Skin epidermis (tissue), 12 donors: ENCODE measurements around the gene BNIP5.

Experiments
- H3K27ac ChIP-seq, 21 experiments: fragments of 200-600 bp; sonication (generic) in 11 of 21; one replicate each; pipeline ENCODE4 v1.5.0; 2020; ENCODE audit warnings: mild to moderate bottlenecking in 3 of 21, inconsistent platforms in 2 of 21, moderate library complexity in 2 of 21
- H3K4me3 ChIP-seq, 7 experiments: fragments of 200-600 bp; sonication (generic) in 2 of 7; one replicate each; pipeline ENCODE4 v1.5.0; 2020; ENCODE audit warnings: inconsistent platforms in 2 of 7, mild to moderate bottlenecking in 2 of 7, moderate library complexity in 1 of 7

BNIP5 gene

GRCh38 chr6:36305885-36306284 lies 30.8 kb downstream of the BNIP5 start:
- H3K4me3 ChIP-seq: no peak overlapping the region
- H3K27ac ChIP-seq: no peak overlapping the region

GRCh38 chr6:36302227-36302976 lies 34.3 kb downstream of the BNIP5 start:
- no peak overlapping the region for H3K27ac ChIP-seq
- H3K4me3 ChIP-seq: no peak overlapping the region

GRCh38 chr6:36301781-36302180 lies 34.9 kb downstream of the BNIP5 start:
- H3K4me3 ChIP-seq: no peak overlapping the region
- no peak overlapping the region for H3K27ac ChIP-seq

- Histone ChIP-seq H3K27ac (no peak overlapping the region), H3K4me3 (no peak overlapping the region)
Observed at GRCh38 chr6:36301085-36301658, 35.5 kb downstream of the BNIP5 start.

GRCh38 chr6:36298027-36298426 lies 38.7 kb downstream of the BNIP5 start:
- Histone ChIP-seq H3K27ac (no peak overlapping the region), H3K4me3 (no peak overlapping the region)

- Histone ChIP-seq H3K27ac (peak overlapping the region in 2 of 21 experiments; percentile 35 to 42), H3K4me3 (no peak overlapping the region)
Observed at GRCh38 chr6:36297511-36297910, 39.2 kb downstream of the BNIP5 start.

- Histone ChIP-seq H3K4me3 (no peak overlapping the region), H3K27ac (peak overlapping the region in 4 of 21 experiments; percentile 7 to 42 (median 33))
Observed at GRCh38 chr6:36297051-36297450, 39.6 kb downstream of the BNIP5 start.

- Histone ChIP-seq H3K4me3 (no peak overlapping the region), H3K27ac (no peak overlapping the region)
Observed at GRCh38 chr6:36296240-36296639, 40.4 kb downstream of the BNIP5 start.

- Histone ChIP-seq H3K27ac (no peak overlapping the region), H3K4me3 (no peak overlapping the region)
Observed at GRCh38 chr6:36292170-36292569, 44.5 kb downstream of the BNIP5 start.

GRCh38 chr6:36290668-36291620 lies 45.7 kb downstream of the BNIP5 start:
- peak overlapping the region in 3 of 21 experiments; percentile 24 to 31 (median 28) for H3K27ac ChIP-seq
- no peak overlapping the region for H3K4me3 ChIP-seq

- peak overlapping the region in 1 of 21 experiments; percentile 53 for H3K27ac ChIP-seq
- H3K4me3 ChIP-seq: no peak overlapping the region
Observed at GRCh38 chr6:36289281-36289878, 47.3 kb downstream of the BNIP5 start.

GRCh38 chr6:36286858-36287257 lies 49.8 kb downstream of the BNIP5 start:
- H3K27ac ChIP-seq: no peak overlapping the region

GRCh38 chr6:36285797-36286196 lies 50.9 kb downstream of the BNIP5 start:
- Histone ChIP-seq H3K4me3 (no peak overlapping the region), H3K27ac (no peak overlapping the region)

More at GRCh38 chr6:36286858-36287257, 49.8 kb downstream of the BNIP5 start:
- no peak overlapping the region for H3K4me3 ChIP-seq

- Histone ChIP-seq H3K4me3 (no peak overlapping the region), H3K27ac (no peak overlapping the region)
Observed at GRCh38 chr6:36285187-36285671, 51.5 kb downstream of the BNIP5 start.

- Histone ChIP-seq H3K4me3 (no peak overlapping the region), H3K27ac (no peak overlapping the region)
Observed at GRCh38 chr6:36284359-36284758, 52.3 kb downstream of the BNIP5 start.

GRCh38 chr6:36283608-36284007 lies 53.1 kb downstream of the BNIP5 start:
- Histone ChIP-seq H3K27ac (no peak overlapping the region), H3K4me3 (no peak overlapping the region)

GRCh38 chr6:36280983-36281382 lies 55.7 kb downstream of the BNIP5 start:
- Histone ChIP-seq H3K4me3 (no peak overlapping the region), H3K27ac (no peak overlapping the region)

- Histone ChIP-seq H3K27ac (no peak overlapping the region), H3K4me3 (no peak overlapping the region)
Observed at GRCh38 chr6:36280467-36280866, 56.2 kb downstream of the BNIP5 start.

- Histone ChIP-seq H3K27ac (no peak overlapping the region), H3K4me3 (no peak overlapping the region)
Observed at GRCh38 chr6:36277946-36278470, 58.7 kb downstream of the BNIP5 start.
